H1 (cell line): ENCODE measurements around the gene CATSPERD. TPM values are rescaled to one million over a fixed set of nuclear protein-coding genes. Genes with fewer than 3 reads are reported as not detected.

ENCODE experiments used
- CTCF ChIA-PET: fragments of 300-600 bp; sonication (Branson Sonifier 250); formaldehyde crosslinking; loops from one replicate; lab custom pipeline; 2021; ENCODE audit not compliant: partially characterized antibody; lab: Charles Lee
- POLR2A ChIA-PET: fragments of 300-600 bp; sonication (Branson Sonifier 250); formaldehyde crosslinking; loops from one replicate; lab custom pipeline; 2021; ENCODE audit warnings: inconsistent platforms; ENCODE audit not compliant: partially characterized antibody; lab: Charles Lee
- DNase-seq, 2 experiments: peaks; one replicate each; pipeline versions ENCODE4 v3.0.0 to v3.0.0-alpha.2; 2010 to 2022; ENCODE audit warnings: low spot score in 2 of 2, low read depth in 1 of 2, mixed read lengths in 1 of 2
- FAIRE-seq: peaks from 2 replicates; lab custom pipeline; 2011; peaks lifted over from hg19 to GRCh38; lab: Jason Lieb, UNC
- H2AFZ ChIP-seq: 2 replicates; pipeline ENCODE4 v1.8.1; 2012; ENCODE audit warnings: low read length, inconsistent platforms
- H2AK5ac ChIP-seq: 2 replicates; pipeline ENCODE4 v1.6.1; 2013; ENCODE audit warnings: low read depth, low read length
- H2BK120ac ChIP-seq: replicated peaks from 2 replicates; pipeline ENCODE3; 2013; ENCODE audit warnings: low read depth, low read length, inconsistent platforms
- H2BK12ac ChIP-seq: 2 replicates; pipeline ENCODE4 v1.6.1; 2013; ENCODE audit warnings: low read depth, low read length
- H2BK15ac ChIP-seq: 2 replicates; pipeline ENCODE4 v1.6.1; 2013; ENCODE audit warnings: low read length
- H2BK20ac ChIP-seq: 2 replicates; pipeline ENCODE4 v1.6.1; 2013; ENCODE audit warnings: low read length
- H2BK5ac ChIP-seq: 2 replicates; pipeline ENCODE4 v1.6.1; 2013; ENCODE audit warnings: low read depth, low read length
- H3K14ac ChIP-seq: 2 replicates; pipeline ENCODE4 v1.6.1; 2013; ENCODE audit warnings: inconsistent platforms; ENCODE audit not compliant: insufficient read length
- H3K18ac ChIP-seq: 2 replicates; pipeline ENCODE4 v1.6.1; 2013; ENCODE audit warnings: low read length; ENCODE audit errors: extremely low read depth
- H3K23ac ChIP-seq: 2 replicates; pipeline ENCODE4 v1.6.1; 2013; ENCODE audit warnings: inconsistent platforms; ENCODE audit not compliant: insufficient read length
- H3K23me2 ChIP-seq: 2 replicates; pipeline ENCODE4 v1.6.1; 2013; ENCODE audit warnings: low read depth, low read length
- H3K27ac ChIP-seq: 2 replicates; pipeline ENCODE4 v1.6.1; 2011; ENCODE audit warnings: low read depth, low read length, inconsistent platforms
- H3K27me3 ChIP-seq, 4 experiments: replicated peaks in 1 of 4; 1 replicate in 1 of 4; 2 replicates in 3 of 4; pipeline versions ENCODE4 v1.6.1 to v1.8.1; 2011 to 2013; ENCODE audit warnings: low read length in 3 of 4, mild to moderate bottlenecking in 3 of 4, inconsistent platforms in 2 of 4, mixed read lengths in 2 of 4, moderate library complexity in 1 of 4; ENCODE audit not compliant: control insufficient read depth in 3 of 4, insufficient read depth in 3 of 4; ENCODE audit errors: extremely low read depth in 1 of 4
- H3K36me3 ChIP-seq, 4 experiments: 2 replicates each; pipeline versions ENCODE4 v1.6.1 to v1.8.1; 2011 to 2013; ENCODE audit warnings: mild to moderate bottlenecking in 4 of 4, low read length in 3 of 4, moderate library complexity in 2 of 4, control low read depth in 1 of 4, inconsistent platforms in 1 of 4; ENCODE audit not compliant: insufficient read depth in 4 of 4, control insufficient read depth in 2 of 4
- H3K4ac ChIP-seq: replicated peaks from 2 replicates; pipeline ENCODE3; 2013; ENCODE audit warnings: low read length, low read depth, mixed read lengths, inconsistent platforms; ENCODE audit not compliant: insufficient read length
- H3K4me1 ChIP-seq, 4 experiments: replicated peaks in 1 of 4; 1 replicate in 1 of 4; 2 replicates in 3 of 4; pipeline versions ENCODE4 v1.6.1 to v1.8.1; 2011 to 2013; ENCODE audit warnings: low read length in 3 of 4, inconsistent platforms in 2 of 4, mixed read lengths in 1 of 4; ENCODE audit not compliant: insufficient read depth in 4 of 4, control insufficient read depth in 3 of 4
- H3K4me2 ChIP-seq, 2 experiments: 2 replicates each; pipeline versions ENCODE4 v1.6.1 to v1.8.1; 2011 to 2013; ENCODE audit warnings: low read depth in 2 of 2, low read length in 2 of 2, control low read depth in 1 of 2, inconsistent platforms in 1 of 2, mild to moderate bottlenecking in 1 of 2; ENCODE audit not compliant: insufficient read depth in 1 of 2
- H3K4me3 ChIP-seq, 4 experiments: fragments of 200-600, 300-600 bp in 1 of 4; sonication (generic), shearing (Covaris generic), sonication (Bioruptor Twin) in 1 of 4; 2 replicates each; pipeline versions ENCODE4 v1.5.1 to v1.8.1; 2011 to 2016; ENCODE audit warnings: low read length in 4 of 4, low read depth in 3 of 4, control low read depth in 2 of 4, inconsistent platforms in 2 of 4, mild to moderate bottlenecking in 2 of 4, mixed read lengths in 1 of 4, moderate library complexity in 1 of 4; ENCODE audit not compliant: insufficient read depth in 2 of 4; ENCODE audit errors: extremely low read depth in 1 of 4
- H3K56ac ChIP-seq: replicated peaks from 2 replicates; pipeline ENCODE3; 2013; ENCODE audit warnings: low read depth, mild to moderate bottlenecking, mixed read lengths, low read length, inconsistent platforms; ENCODE audit not compliant: insufficient read length
- H3K79me1 ChIP-seq: 2 replicates; pipeline ENCODE4 v1.6.1; 2013; ENCODE audit warnings: low read depth, low read length, control low read depth
- H3K79me2 ChIP-seq, 2 experiments: 2 replicates each; pipeline versions ENCODE4 v1.6.1 to v1.8.1; 2012 to 2013; ENCODE audit warnings: low read length in 2 of 2, mild to moderate bottlenecking in 2 of 2, inconsistent platforms in 1 of 2; ENCODE audit not compliant: insufficient read depth in 2 of 2, control insufficient read depth in 1 of 2
- H3K9ac ChIP-seq, 4 experiments: replicated peaks in 1 of 4; 1 replicate in 1 of 4; 2 replicates in 3 of 4; pipeline versions ENCODE4 v1.6.1 to v1.8.1; 2011 to 2013; ENCODE audit warnings: low read depth in 3 of 4, low read length in 3 of 4, control low read depth in 2 of 4, mild to moderate bottlenecking in 2 of 4, moderate library complexity in 2 of 4, inconsistent platforms in 1 of 4; ENCODE audit errors: extremely low read depth in 1 of 4
- H3K9me3 ChIP-seq, 2 experiments: 2 replicates each; pipeline versions ENCODE4 v1.6.1 to v1.8.1; 2012 to 2013; ENCODE audit warnings: mild to moderate bottlenecking in 2 of 2, moderate library complexity in 2 of 2, control low read depth in 1 of 2, inconsistent platforms in 1 of 2, low read depth in 1 of 2, low read length in 1 of 2, mixed read lengths in 1 of 2; ENCODE audit not compliant: insufficient read depth in 2 of 2
- H4K20me1 ChIP-seq, 2 experiments: replicated peaks in 1 of 2; 2 replicates each; pipeline versions ENCODE3 to v1.8.1; 2011 to 2013; ENCODE audit warnings: inconsistent platforms in 2 of 2, low read length in 2 of 2, mild to moderate bottlenecking in 1 of 2; ENCODE audit not compliant: insufficient read depth in 2 of 2, control insufficient read depth in 1 of 2
- H4K5ac ChIP-seq: 2 replicates; pipeline ENCODE4 v1.6.1; 2013; ENCODE audit warnings: low read length, low read depth, mixed read lengths, inconsistent platforms; ENCODE audit not compliant: insufficient read length
- H4K8ac ChIP-seq: 2 replicates; pipeline ENCODE4 v1.8.0; 2013; ENCODE audit warnings: mild to moderate bottlenecking, moderate library complexity, low read length, inconsistent platforms; ENCODE audit not compliant: insufficient read depth; ENCODE audit errors: extremely low read depth
- H4K91ac ChIP-seq: replicated peaks from 2 replicates; pipeline ENCODE3; 2013; ENCODE audit warnings: low read length, mixed read lengths, inconsistent platforms; ENCODE audit not compliant: insufficient read length
- ASH2L ChIP-seq: fragments of 200-600, 300-600 bp; sonication (generic); IDR thresholded peaks from one replicate; pipeline ENCODE4 v1.7.1; 2017; ENCODE audit warnings: low read length
- BRCA1 ChIP-seq: IDR thresholded peaks from 2 replicates; pipeline ENCODE4 v1.6.1; 2012; ENCODE audit warnings: low read depth, low read length, improper control_type of control experiment
- CEBPB ChIP-seq: IDR thresholded peaks from 2 replicates; pipeline ENCODE4 v1.6.1; 2012; ENCODE audit warnings: low read depth, low read length
- CHD1 ChIP-seq: IDR thresholded peaks from 2 replicates; pipeline ENCODE4 v1.6.1; 2012; ENCODE audit warnings: low read depth, low read length, improper control_type of control experiment
- CHD2 ChIP-seq: IDR thresholded peaks from 2 replicates; pipeline ENCODE4 v1.6.1; 2012; ENCODE audit warnings: low read length, improper control_type of control experiment
- CREB1 ChIP-seq: IDR thresholded peaks from 2 replicates; pipeline ENCODE4 v1.6.1; 2012; ENCODE audit warnings: inconsistent platforms
- GABPA ChIP-seq: IDR thresholded peaks from 2 replicates; pipeline ENCODE4 v1.6.1; 2011; ENCODE audit warnings: mild to moderate bottlenecking, low read length, moderate library complexity, borderline replicate concordance; ENCODE audit not compliant: insufficient read depth
- KDM4A ChIP-seq: IDR thresholded peaks from one replicate; pipeline ENCODE4 v1.7.1; 2012; ENCODE audit warnings: low read depth, mild to moderate bottlenecking, moderate library complexity, low read length, inconsistent platforms; ENCODE audit not compliant: severe bottlenecking
- KDM5A ChIP-seq: fragments of 200-600 bp; IDR thresholded peaks from 2 replicates; pipeline ENCODE4 v1.7.1; 2012; ENCODE audit warnings: mild to moderate bottlenecking, low read length, inconsistent platforms, mixed read lengths
- POU5F1 ChIP-seq: IDR thresholded peaks from 2 replicates; pipeline ENCODE4 v1.6.1; 2011; ENCODE audit warnings: low read depth, mild to moderate bottlenecking, low read length, moderate library complexity
- RAD21 ChIP-seq, 2 experiments: IDR thresholded peaks in 1 of 2; conservative IDR thresholded peaks in 1 of 2; 2 replicates each; pipeline ENCODE4 v1.6.1; 2011; ENCODE audit warnings: low read depth in 2 of 2, low read length in 2 of 2, improper control_type of control experiment in 1 of 2, inconsistent platforms in 1 of 2, mild to moderate bottlenecking in 1 of 2, moderate library complexity in 1 of 2
- RXRA ChIP-seq: IDR thresholded peaks from 2 replicates; pipeline ENCODE4 v1.6.1; 2011; ENCODE audit warnings: low read depth, mild to moderate bottlenecking, low read length, moderate library complexity; ENCODE audit not compliant: insufficient read depth
- SP2 ChIP-seq: IDR thresholded peaks from 2 replicates; pipeline ENCODE4 v1.6.1; 2012; ENCODE audit warnings: mild to moderate bottlenecking, low read length, inconsistent platforms
- SRF ChIP-seq: IDR thresholded peaks from 2 replicates; pipeline ENCODE4 v1.6.1; 2011; ENCODE audit warnings: mild to moderate bottlenecking, low read depth, low read length, moderate library complexity
- SUZ12 ChIP-seq: fragments of 200-600 bp; sonication (generic); IDR thresholded peaks from 2 replicates; pipeline ENCODE4 v1.6.1; 2012; ENCODE audit warnings: mild to moderate bottlenecking, inconsistent platforms, low read length, moderate library complexity, mixed read lengths
- TBP ChIP-seq: IDR thresholded peaks from 2 replicates; pipeline ENCODE4 v1.6.1; 2011; ENCODE audit warnings: low read depth, low read length, improper control_type of control experiment
- WGBS, 2 experiments: shearing (Covaris generic) in 1 of 2; methylation state at CpG; one replicate each; pipeline versions ENCODE4 v1.1.6 to v1.1.7; 2013 to 2015; ENCODE audit warnings: low lambda C conversion rate in 2 of 2, mixed read lengths in 2 of 2, inconsistent platforms in 1 of 2, low coverage in 1 of 2, missing lambda C conversion rate in 1 of 2; ENCODE audit not compliant: insufficient replicate concordance in 2 of 2, insufficient coverage in 1 of 2, insufficient read length in 1 of 2; ENCODE audit errors: extremely low coverage in 1 of 2, missing lambda C conversion rate in 1 of 2; 5-methylcytosine and 5-hydroxymethylcytosine counted together
- polyA plus RNA-seq, 7 experiments: library from polyadenylated mRNA; depleted of rRNA in 3 of 7; stranded (reverse) in 5 of 7; unstranded in 2 of 7; fragments of >200 nt in 5 of 7; fragments of 200-250 nt in 2 of 7; gene quantifications; 1 replicate in 5 of 7; 2 replicates in 1 of 7; 4 replicates in 1 of 7; pipeline versions ENCODE4 v1.2.1 to v1.2.3, GENCODE V29; 2011 to 2013; ENCODE audit warnings: missing spikeins in 2 of 7, mixed read lengths in 2 of 7
- total RNA-seq: library from RNA; stranded (reverse); fragmentation: NEBNext Ultra II Directional; extraction: Animal tissue kit (Norgen Biotek cat#: 25700); gene quantifications from 2 replicates; pipeline ENCODE4 v1.2.1, GENCODE V29; 2021

The CATSPERD gene
- total and polyA plus RNA-seq, 2 of the 8 experiments (the other 6 are each of a cell fraction or from before 2014, with no cell fraction given), result 0.12 TPM; not detected in 1

DNA sequence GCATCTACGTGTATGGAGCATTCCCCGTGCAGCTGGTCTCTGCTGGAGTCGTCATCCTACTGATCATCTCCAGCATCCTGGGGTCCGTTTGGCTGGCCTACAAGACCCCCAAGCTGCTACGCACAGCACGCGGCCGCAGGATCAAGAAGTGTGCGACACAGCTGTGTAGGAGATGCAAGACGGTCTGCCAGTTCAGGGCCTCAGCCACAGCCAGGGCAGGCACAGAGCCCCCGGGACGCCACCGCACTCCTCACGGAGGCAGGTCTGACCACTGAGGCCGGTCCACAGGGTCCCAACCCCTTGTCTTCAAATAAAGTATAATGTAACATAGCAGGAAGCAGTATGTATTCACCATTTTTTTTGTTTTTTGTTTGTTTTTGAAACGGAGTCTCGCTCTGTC is 58.0 kb downstream of the CATSPERD start:
- H3K9me3 ChIP-seq, result no peaks in the 10 kb centered on the region
- H4K20me1 ChIP-seq, result peaks cover 0 to 1% of the 10 kb centered on the region in 2 experiments
- no peak overlapping the region for H2AK5ac ChIP-seq
- H3K56ac ChIP-seq, result no peak overlapping the region
- H4K5ac ChIP-seq, result no peak overlapping the region
- no peak overlapping the region for H3K4me3 ChIP-seq
- WGBS, 2 experiments, result 92% methylated on average over 17 of the region's 17 CpGs; no CpG with 5 or more reads in 1 of the 2 experiments
- H3K27me3 ChIP-seq, result no peaks in the 10 kb centered on the region; a peak in 2 of 7 replicates
- H3K14ac ChIP-seq, result no peak overlapping the region
- POLR2A ChIA-PET, result interaction anchor here (1.3 to 4.6 kb wide), 2 partner anchors 12 to 87 kb away, joined by 4 to 32 read pairs; partner anchors contain the start of gene DUS3L
- H4K8ac ChIP-seq, result no peak overlapping the region
- no peak for FAIRE-seq
- no peak overlapping the region for H2BK120ac ChIP-seq
- no peaks in the 10 kb centered on the region for H3K79me1 ChIP-seq
- no peak overlapping the region for H2BK20ac ChIP-seq
- no peak overlapping the region for H2BK12ac ChIP-seq
- CTCF ChIA-PET, result no interaction called here
- no peak overlapping the region for H3K4ac ChIP-seq
- H2AFZ ChIP-seq, result no peak overlapping the region
- H3K4me1 ChIP-seq, result no peaks in the 10 kb centered on the region
- no peaks in the 10 kb centered on the region for H3K79me2 ChIP-seq
- no peak overlapping the region for H3K23ac ChIP-seq
- H3K36me3 ChIP-seq, result peaks cover 0 to 2% (median 0%) of the 10 kb centered on the region in 4 experiments; a peak in 1 of 8 replicates
- no peak overlapping the region for H3K9ac ChIP-seq
- no peak overlapping the region for H2BK15ac ChIP-seq
- H2BK5ac ChIP-seq, result no peak overlapping the region
- H4K91ac ChIP-seq, result no peak overlapping the region
- no peak overlapping the region for H3K4me2 ChIP-seq
- DNase-seq, result no peak
- H3K27ac ChIP-seq, result no peak overlapping the region
- H3K18ac ChIP-seq, result no peak overlapping the region
- no peaks in the 10 kb centered on the region for H3K23me2 ChIP-seq
- TF ChIP-seq ASH2L, result no peak
- TF ChIP-seq KDM5A, result no peak
- no peak for TF ChIP-seq CHD2
- TF ChIP-seq SUZ12, result no peak
- no peak for TF ChIP-seq TBP
- TF ChIP-seq POU5F1, result no peak
- no peak for TF ChIP-seq RXRA
- TF ChIP-seq RAD21 (IDR thresholded peaks at IDR 0.05 in 1 of 2, conservative IDR thresholded peaks at IDR 0.05 in 1 of 2; ENCODE audit: low read depth in 2 of 2, low read length in 2 of 2), result no peak
- TF ChIP-seq CEBPB, result no peak
- TF ChIP-seq CHD1, result no peak
- no peak for TF ChIP-seq CREB1
- TF ChIP-seq SRF, result no peak
- TF ChIP-seq GABPA, result no peak
- TF ChIP-seq BRCA1, result no peak
- TF ChIP-seq KDM4A, result no peak
- TF ChIP-seq SP2, result no peak
